AG09309 (cell line): ENCODE data around the gene FRG2B.
"Not testable (repeated sequence)": the region's sequence is repeated elsewhere in the genome, so short reads cannot be mapped to it uniquely, and the experiment has no call there.

Experiments
- DNase-seq: peaks from one replicate; pipeline ENCODE4 v3.0.0-alpha.2; 2010; ENCODE audit warnings: low read depth
- H3K4me3 ChIP-seq: 2 replicates; pipeline ENCODE4 v1.5.1; 2011; ENCODE audit warnings: mild to moderate bottlenecking, low read depth, low read length, moderate library complexity; ENCODE audit not compliant: control insufficient read depth
- CTCF ChIP-seq: IDR thresholded peaks from 2 replicates; pipeline ENCODE4 v1.5.1; 2011; ENCODE audit warnings: mild to moderate bottlenecking, low read depth, low read length, inconsistent platforms; ENCODE audit not compliant: insufficient read depth, control insufficient read depth; ENCODE audit errors: missing control alignments

FRG2B gene

GRCh38 chr10:133617196-133617595 is 9.4 kb downstream of the FRG2B start:
- no peak overlapping the region for H3K4me3 ChIP-seq
- TF ChIP-seq CTCF: no peak
- no peak for DNase-seq

DNA sequence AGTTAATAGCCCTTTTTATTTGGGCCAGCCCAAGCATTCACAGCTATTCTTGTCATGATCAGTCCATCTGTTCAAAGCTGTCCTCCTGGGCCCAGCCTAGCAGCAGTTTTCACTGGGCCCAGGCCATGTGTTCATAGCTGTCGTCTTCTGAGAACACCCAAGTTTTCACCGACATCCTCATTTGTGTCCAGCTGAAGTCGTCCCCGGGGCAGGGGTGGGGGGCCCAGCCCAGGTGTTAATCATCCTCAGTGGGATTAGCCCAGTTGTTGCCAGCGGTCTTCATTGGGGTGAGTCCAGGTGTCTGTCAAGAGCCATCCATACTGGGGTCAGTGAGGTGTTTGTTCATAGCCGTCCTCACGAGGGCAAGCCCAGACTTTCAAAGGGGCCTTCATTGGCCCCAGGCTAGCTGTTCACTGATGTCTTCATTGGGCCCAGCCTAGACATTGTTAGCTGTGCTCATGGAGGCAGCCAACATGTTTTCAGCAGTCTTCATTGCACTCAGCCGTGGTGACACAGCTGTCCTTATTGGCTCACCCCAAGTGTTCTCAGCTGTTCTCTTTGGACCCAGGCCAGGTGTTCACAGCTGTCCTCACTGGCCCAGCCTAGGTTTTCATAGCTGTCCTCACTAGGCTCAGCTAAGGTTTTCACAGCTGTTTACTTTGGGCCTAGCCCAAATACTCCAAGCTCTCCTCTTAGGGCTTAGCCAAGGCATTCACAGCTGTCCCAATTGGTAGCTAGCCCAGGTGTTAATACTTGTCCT is 10.0 kb downstream of the FRG2B start:
- no peak overlapping the region for H3K4me3 ChIP-seq
- TF ChIP-seq CTCF: no peak
- DNase-seq: no peak

DNA sequence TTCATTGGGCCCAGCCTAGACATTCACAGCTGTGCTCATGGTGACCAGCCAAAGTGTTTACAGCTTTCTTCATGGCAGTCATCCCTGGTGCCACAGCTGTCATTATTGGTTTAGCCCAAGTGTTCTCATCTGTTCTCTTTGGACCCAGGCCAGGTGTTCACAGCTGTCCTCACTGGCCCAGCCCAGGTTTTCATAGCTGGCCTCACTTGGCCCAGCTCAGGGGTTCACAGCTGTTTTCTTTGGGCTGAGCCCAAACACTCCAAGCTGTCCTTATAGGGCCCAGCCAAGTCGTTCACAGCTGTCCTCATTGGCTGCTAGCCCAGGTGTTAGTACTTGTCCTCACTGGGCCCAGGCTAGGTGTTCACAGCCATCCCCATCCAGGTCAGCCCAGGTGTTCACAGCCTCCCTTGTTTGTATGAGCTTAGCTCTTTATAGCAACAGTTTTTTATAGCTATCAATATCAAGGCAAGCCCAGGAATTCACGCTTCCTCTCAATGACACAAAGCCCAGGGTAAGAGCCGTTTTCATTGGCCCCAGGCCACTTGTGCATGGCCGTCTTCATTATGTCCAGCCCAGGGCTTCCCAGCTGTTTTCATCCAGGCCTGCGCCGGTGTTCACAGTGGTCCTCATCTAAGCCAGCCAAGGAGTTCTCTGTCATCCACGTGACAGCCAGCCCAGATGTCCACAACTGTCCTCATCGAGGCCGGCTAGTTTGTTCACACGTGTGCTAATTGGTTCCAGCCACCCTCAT is 11.6 kb downstream of the FRG2B start:
- H3K4me3 ChIP-seq: no peak overlapping the region
- DNase-seq: no peak
- TF ChIP-seq CTCF: no peak

DNA sequence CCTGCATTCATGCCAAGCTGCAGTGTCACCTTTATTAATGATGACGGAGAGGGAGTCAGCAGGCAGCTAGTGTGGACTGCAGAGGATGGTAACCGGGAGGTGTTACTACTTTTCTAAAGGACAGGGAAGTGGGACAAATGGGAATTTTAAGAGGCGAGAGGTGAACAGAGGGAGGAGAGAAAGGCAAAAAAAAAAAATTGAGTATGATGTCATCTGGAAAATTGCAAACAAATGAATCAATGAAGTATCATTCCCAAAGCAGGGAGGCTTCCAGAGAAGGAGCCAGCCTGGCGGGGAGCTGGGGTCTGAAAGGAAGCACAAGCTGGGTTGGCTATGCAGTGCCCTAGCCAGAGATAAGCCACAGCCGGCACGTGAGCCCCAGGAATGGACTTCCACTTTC is 12.9 kb downstream of the FRG2B start:
- TF ChIP-seq CTCF: no peak

DNA sequence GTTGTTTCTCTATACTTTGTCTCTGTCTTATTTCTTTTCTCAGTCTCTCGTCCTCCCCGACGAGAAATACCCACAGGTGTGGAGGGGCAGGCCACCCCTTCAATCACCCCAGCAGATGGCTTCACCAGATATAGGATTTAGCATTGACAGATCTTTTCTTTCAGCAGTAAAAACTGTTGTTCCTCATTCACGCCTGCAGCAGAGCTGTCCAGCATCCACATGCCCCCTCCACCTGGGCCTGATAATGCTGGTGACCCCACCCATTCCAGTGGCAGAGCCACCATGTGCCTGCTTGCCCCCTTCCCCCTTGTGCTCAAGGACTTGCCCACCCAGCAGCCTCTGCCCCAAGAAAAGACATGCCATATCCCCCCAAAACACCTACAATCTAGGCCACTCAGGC is 15.5 kb downstream of the FRG2B start:
- no peak for DNase-seq
- no peak for TF ChIP-seq CTCF

More for the DNA sequence above, 12.9 kb downstream of the FRG2B start:
- H3K4me3 ChIP-seq: no peak overlapping the region
- DNase-seq: no peak

GRCh38 chr10:133608855-133609254 is 17.7 kb downstream of the FRG2B start:
- peak; percentile 5 for DNase-seq
- H3K4me3 ChIP-seq: no peak overlapping the region
- peak; percentile 49 for TF ChIP-seq CTCF

More for the DNA sequence above, 15.5 kb downstream of the FRG2B start:
- no peak overlapping the region for H3K4me3 ChIP-seq

DNA sequence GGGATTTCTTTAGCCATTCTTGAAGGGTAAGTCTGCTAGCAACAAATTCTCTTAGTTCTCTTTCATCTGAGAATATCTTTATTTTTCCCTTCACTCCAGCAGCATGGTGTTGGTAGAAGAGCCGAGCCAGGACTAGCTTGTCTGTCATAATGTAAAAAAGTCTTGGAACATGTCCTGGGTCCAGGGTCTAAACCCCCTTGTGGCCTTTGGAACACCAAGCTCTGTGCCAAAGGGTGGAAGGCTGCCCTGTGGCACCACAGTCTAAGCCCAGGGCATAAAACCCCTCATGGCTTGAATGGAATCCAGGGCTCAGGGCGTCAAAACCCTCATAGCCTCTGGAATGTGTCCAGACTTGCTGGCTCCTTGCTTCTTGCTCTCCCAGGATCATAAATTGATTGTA is 23.2 kb downstream of the FRG2B start:
- DNase-seq, H3K4me3 ChIP-seq: not testable (repeated sequence)
